ENCODE measurements around the gene CCDC192.

- TF ChIP-seq CTCF (IDR thresholded peaks at IDR 0.05; ENCODE audit: extremely low read depth in 1 of 2, insufficient read depth in 1 of 2, low read depth in 1 of 2, low read length in 2 of 2) (no peak), FOS (IDR thresholded peaks at IDR 0.05; ENCODE audit: borderline replicate concordance, insufficient read depth, low read length) (no peak), POLR2AphosphoS5 (IDR thresholded peaks at IDR 0.05; ENCODE audit: insufficient read depth, low read depth, low read length) (no peak), MYC (IDR thresholded peaks at IDR 0.05; ENCODE audit: low read depth, low read length) (no peak), POLR2A (IDR thresholded peaks at IDR 0.05; ENCODE audit: low read depth, low read length) (no peak), EZH2 (IDR thresholded peaks at IDR 0.05; ENCODE audit: borderline replicate concordance, low read depth, low read length, severe bottlenecking) (no peak), GATA2 (IDR thresholded peaks at IDR 0.05; ENCODE audit: insufficient read depth, insufficient read length, low read depth, low read length) (no peak)
These were observed 153.1 kb downstream of the CCDC192 start for GRCh38 chr5:127856292-127856691.

Data from endothelial cell of umbilical vein (primary cell).